WTC11 (cell line): Measurements from ENCODE around the gene DPYSL4. TPM values are rescaled to one million over a fixed set of nuclear protein-coding genes. Genes with fewer than 3 reads are reported as not detected.

ENCODE experiments used
- ATAC-seq: fragments of 200-7000 bp; cut with Tn5 transposase; 2 replicates; pipeline ENCODE4 v1.10.0; 2021; ENCODE audit warnings: mild to moderate bottlenecking, moderate library complexity
- CTCF ChIA-PET: fragments of 300-600 bp; sonication (Branson Sonifier 250); formaldehyde crosslinking; loops from one replicate; lab custom pipeline; 2021; ENCODE audit warnings: antibody characterized with exemption; lab: Charles Lee
- POLR2A ChIA-PET: fragments of 350-600 bp; sonication (Branson Sonifier 250); formaldehyde crosslinking; loops from one replicate; lab custom pipeline; 2021; ENCODE audit warnings: antibody characterized with exemption; lab: Charles Lee
- DNase-seq: peaks from one replicate; pipeline ENCODE4 v3.0.0; 2021; ENCODE audit warnings: low spot score
- H3K27ac Mint-ChIP-seq: 2 replicates; pipeline ENCODE4 v1.8.0; 2021; ENCODE audit warnings: mixed read lengths
- H3K27me3 Mint-ChIP-seq: 2 replicates; pipeline ENCODE4 v1.8.0; 2021; ENCODE audit warnings: low read depth, mild to moderate bottlenecking, moderate library complexity, mixed read lengths
- H3K36me3 Mint-ChIP-seq: 2 replicates; pipeline ENCODE4 v1.8.0; 2021; ENCODE audit warnings: mixed read lengths
- H3K4me1 Mint-ChIP-seq: 2 replicates; pipeline ENCODE4 v1.8.0; 2022; ENCODE audit warnings: mixed read lengths
- H3K4me3 Mint-ChIP-seq: 2 replicates; pipeline ENCODE4 v1.8.0; 2021; ENCODE audit warnings: mild to moderate bottlenecking, moderate library complexity, mixed read lengths
- H3K9me3 Mint-ChIP-seq: 2 replicates; pipeline ENCODE4 v1.8.0; 2021; ENCODE audit warnings: mixed read lengths
- ATF1 ChIP-seq: sonication (generic); formaldehyde crosslinking; IDR thresholded peaks from 2 replicates; pipeline ENCODE4 v1.8.1; 2023; ENCODE audit warnings: mild to moderate bottlenecking, moderate library complexity, missing genetic modification reagents
- ATF2 ChIP-seq: sonication (generic); formaldehyde crosslinking; IDR thresholded peaks from 2 replicates; pipeline ENCODE4 v1.8.1; 2022; ENCODE audit warnings: low read depth, missing genetic modification reagents, borderline replicate concordance
- CREB1 ChIP-seq: sonication (generic); formaldehyde crosslinking; IDR thresholded peaks from 2 replicates; pipeline ENCODE4 v1.8.0; 2023; ENCODE audit warnings: mild to moderate bottlenecking, missing genetic modification reagents
- ESRRA ChIP-seq: sonication (generic); formaldehyde crosslinking; IDR thresholded peaks from 2 replicates; pipeline ENCODE4 v1.8.1; 2022; ENCODE audit warnings: mild to moderate bottlenecking, missing genetic modification reagents, borderline replicate concordance
- FOXP1 ChIP-seq: sonication (generic); formaldehyde crosslinking; IDR thresholded peaks from 2 replicates; pipeline ENCODE4 v1.8.0; 2022; ENCODE audit warnings: missing genetic modification reagents, mild to moderate bottlenecking, moderate library complexity, borderline replicate concordance
- GRHL2 ChIP-seq: fragments of 250-450 bp; sonication (Bioruptor Pico); IDR thresholded peaks from 2 replicates; pipeline ENCODE4 v1.8.0; 2022; ENCODE audit warnings: mild to moderate bottlenecking, moderate library complexity; ENCODE audit not compliant: insufficient replicate concordance, severe bottlenecking
- HMGXB4 ChIP-seq: sonication (generic); formaldehyde crosslinking; IDR thresholded peaks from 2 replicates; pipeline ENCODE4 v1.8.1; 2023; ENCODE audit warnings: mild to moderate bottlenecking, moderate library complexity, missing genetic modification reagents
- JUN ChIP-seq: sonication (generic); formaldehyde crosslinking; IDR thresholded peaks from 2 replicates; pipeline ENCODE4 v1.8.0; 2023; ENCODE audit warnings: mild to moderate bottlenecking, missing genetic modification reagents
- MAX ChIP-seq: sonication (generic); formaldehyde crosslinking; IDR thresholded peaks from 2 replicates; pipeline ENCODE4 v1.8.0; 2022; ENCODE audit warnings: mild to moderate bottlenecking, missing genetic modification reagents
- MLX ChIP-seq: sonication (generic); formaldehyde crosslinking; IDR thresholded peaks from 2 replicates; pipeline ENCODE4 v1.8.1; 2023; ENCODE audit warnings: mild to moderate bottlenecking, missing genetic modification reagents, moderate library complexity
- MXD4 ChIP-seq: fragments of 250-450 bp; sonication (Bioruptor Pico); IDR thresholded peaks from 2 replicates; pipeline ENCODE4 v1.8.0; 2021; ENCODE audit warnings: mild to moderate bottlenecking, moderate library complexity, borderline replicate concordance
- NR2C2 ChIP-seq: sonication (generic); formaldehyde crosslinking; IDR thresholded peaks from 2 replicates; pipeline ENCODE4 v1.8.0; 2022; ENCODE audit warnings: mild to moderate bottlenecking, missing genetic modification reagents
- OVOL2 ChIP-seq: fragments of 250-450 bp; sonication (Bioruptor Pico); IDR thresholded peaks from 2 replicates; pipeline ENCODE4 v1.9.0; 2021; ENCODE audit warnings: mild to moderate bottlenecking, borderline replicate concordance
- PREB ChIP-seq: sonication (generic); formaldehyde crosslinking; IDR thresholded peaks from 2 replicates; pipeline ENCODE4 v1.8.1; 2022; ENCODE audit warnings: mild to moderate bottlenecking, missing genetic modification reagents, moderate library complexity, borderline replicate concordance
- RELA ChIP-seq: sonication (generic); formaldehyde crosslinking; IDR thresholded peaks from 2 replicates; pipeline ENCODE4 v1.8.1; 2022; ENCODE audit warnings: missing genetic modification reagents, mild to moderate bottlenecking, borderline replicate concordance
- TEAD1 ChIP-seq: sonication (generic); formaldehyde crosslinking; IDR thresholded peaks from 2 replicates; pipeline ENCODE4 v1.8.0; 2022; ENCODE audit warnings: mild to moderate bottlenecking, missing genetic modification reagents
- TEAD4 ChIP-seq: sonication (generic); formaldehyde crosslinking; IDR thresholded peaks from 2 replicates; pipeline ENCODE4 v1.8.0; 2022; ENCODE audit warnings: mild to moderate bottlenecking, missing genetic modification reagents
- ZNF425 ChIP-seq: fragments of 250-450 bp; sonication (Bioruptor Pico); conservative IDR thresholded peaks from 2 replicates; pipeline ENCODE4 v1.9.0; 2021; ENCODE audit warnings: mild to moderate bottlenecking
- ZNF532 ChIP-seq: fragments of 250-450 bp; sonication (Bioruptor Pico); IDR thresholded peaks from 2 replicates; pipeline ENCODE4 v1.9.0; 2021; ENCODE audit warnings: mild to moderate bottlenecking, borderline replicate concordance
- total RNA-seq: library from RNA; stranded (reverse); gene quantifications from 3 replicates; pipeline ENCODE4 v1.2.3, GENCODE V29; 2021

The DPYSL4 gene
- total RNA-seq, 1 experiment from 2014 or later = 17.0 TPM

- TF ChIP-seq ESRRA (CRISPR knock-in tag) (no peak), RELA (no peak), TEAD1 (CRISPR knock-in tag) (no peak)
Observed at GRCh38 chr10:132202070-132202970, 15.6 kb downstream of the DPYSL4 start (continued).

GRCh38 chr10:132203256-132204077 lies 16.7 kb downstream of the DPYSL4 start:
- no peaks in the 10 kb centered on the region for H3K4me1 Mint-ChIP-seq
- DNase-seq (no peak), ATAC-seq (no peak)
- peak overlapping the region; percentile 41; the same call in 1 of the 2 replicates for H3K27ac Mint-ChIP-seq
- H3K9me3 Mint-ChIP-seq = no peaks in the 10 kb centered on the region
- CTCF ChIA-PET = no interaction called here
- no peak overlapping the region for H3K4me3 Mint-ChIP-seq
- POLR2A ChIA-PET = no interaction called here
- H3K36me3 Mint-ChIP-seq = no peaks in the 10 kb centered on the region
- H3K27me3 Mint-ChIP-seq = no peaks in the 10 kb centered on the region
- TF ChIP-seq PREB (CRISPR knock-in tag) = no peak
- no peak for TF ChIP-seq NR2C2 (CRISPR knock-in tag)
- TF ChIP-seq TEAD4 (CRISPR knock-in tag) = no peak
- no peak for TF ChIP-seq ZNF425 (CRISPR knock-in tag)
- no peak for TF ChIP-seq MXD4
- TF ChIP-seq ATF2 (CRISPR knock-in tag) = no peak
- TF ChIP-seq CREB1 = no peak
- no peak for TF ChIP-seq OVOL2 (CRISPR knock-in tag)
- no peak for TF ChIP-seq JUN
- TF ChIP-seq MAX (CRISPR knock-in tag) = no peak
- no peak for TF ChIP-seq MLX (CRISPR knock-in tag)
- TF ChIP-seq FOXP1 (CRISPR knock-in tag) = no peak
- TF ChIP-seq ATF1 = no peak
- no peak for TF ChIP-seq HMGXB4
- no peak for TF ChIP-seq GRHL2 (CRISPR knock-in tag)
- TF ChIP-seq ZNF532 (CRISPR knock-in tag) = no peak
